ENCODE measurements around the gene ZMIZ1.

Gene ZMIZ1

GRCh38 chr10:79178070-79178576 lies 109.4 kb downstream of the ZMIZ1 start:
- no peak overlapping the region for H3K4me3 ChIP-seq (ENCODE audit: control insufficient read depth, low read depth, low read length)
- TF ChIP-seq CTCF (conservative IDR thresholded peaks at IDR 0.05; ENCODE audit: control insufficient read depth, insufficient read depth, low read depth, low read length), result no peak
- no peak for DNase-seq (ENCODE audit: low read depth)

GRCh38 chr10:79178614-79179163 lies 109.9 kb downstream of the ZMIZ1 start:
- no peak for TF ChIP-seq CTCF (conservative IDR thresholded peaks at IDR 0.05; ENCODE audit: control insufficient read depth, insufficient read depth, low read depth, low read length)
- peak; percentile 88 for DNase-seq (ENCODE audit: low read depth)
- no peak overlapping the region for H3K4me3 ChIP-seq (ENCODE audit: control insufficient read depth, low read depth, low read length)

- no peak for DNase-seq (ENCODE audit: low read depth)
- no peak for TF ChIP-seq CTCF (conservative IDR thresholded peaks at IDR 0.05; ENCODE audit: control insufficient read depth, insufficient read depth, low read depth, low read length)
- no peak overlapping the region for H3K4me3 ChIP-seq (ENCODE audit: control insufficient read depth, low read depth, low read length)
Observed at GRCh38 chr10:79179164-79179956, 110.6 kb downstream of the ZMIZ1 start.

- H3K4me3 ChIP-seq (ENCODE audit: control insufficient read depth, low read depth, low read length), result no peak overlapping the region
- no peak for DNase-seq (ENCODE audit: low read depth)
- TF ChIP-seq CTCF (conservative IDR thresholded peaks at IDR 0.05; ENCODE audit: control insufficient read depth, insufficient read depth, low read depth, low read length), result no peak
Observed at GRCh38 chr10:79179957-79180309, 111.2 kb downstream of the ZMIZ1 start.

- no peak overlapping the region for H3K4me3 ChIP-seq (ENCODE audit: control insufficient read depth, low read depth, low read length)
- DNase-seq (ENCODE audit: low read depth), result no peak
- no peak for TF ChIP-seq CTCF (conservative IDR thresholded peaks at IDR 0.05; ENCODE audit: control insufficient read depth, insufficient read depth, low read depth, low read length)
Observed at GRCh38 chr10:79180414-79181221, 111.9 kb downstream of the ZMIZ1 start.

- no peak for DNase-seq (ENCODE audit: low read depth)
- TF ChIP-seq CTCF (conservative IDR thresholded peaks at IDR 0.05; ENCODE audit: control insufficient read depth, insufficient read depth, low read depth, low read length), result no peak
- H3K4me3 ChIP-seq (ENCODE audit: control insufficient read depth, low read depth, low read length), result no peak overlapping the region
Observed at GRCh38 chr10:79181227-79181626, 112.5 kb downstream of the ZMIZ1 start.
